NCI-H524 treated with DMSO at 0.1 percent for 48 hours (cell line): ENCODE measurements around the gene SMIM23.

Source experiments
- DNase-seq: peaks from one replicate; lab custom pipeline; 2025; lab: John Stamatoyannopoulos, UW

Gene SMIM23

DNA sequence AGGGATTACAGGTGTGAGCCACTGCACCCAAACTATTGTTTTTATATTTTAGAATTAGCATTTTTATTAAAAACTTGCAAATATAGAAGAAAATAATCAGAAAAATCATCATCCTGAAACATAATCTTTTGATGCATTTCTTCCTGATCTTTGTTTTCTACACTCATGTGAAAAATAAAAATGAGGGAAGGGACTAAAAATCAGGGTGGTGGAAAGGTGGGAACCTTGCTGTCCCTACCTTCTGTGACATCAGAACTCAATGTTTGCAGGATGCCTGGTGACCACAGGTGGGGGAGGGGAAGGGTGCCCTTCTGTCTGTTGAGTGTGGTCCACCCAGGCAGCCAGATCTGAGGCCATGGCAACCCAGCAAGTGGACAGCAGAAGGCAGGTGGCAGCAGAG is at the start of gene SMIM23:
SMIM23 (plus strand) TSS at position 301 of the 400 bp plus-strand sequence; CDS start at position 356, 55 bp downstream.
- no peak for DNase-seq

DNA sequence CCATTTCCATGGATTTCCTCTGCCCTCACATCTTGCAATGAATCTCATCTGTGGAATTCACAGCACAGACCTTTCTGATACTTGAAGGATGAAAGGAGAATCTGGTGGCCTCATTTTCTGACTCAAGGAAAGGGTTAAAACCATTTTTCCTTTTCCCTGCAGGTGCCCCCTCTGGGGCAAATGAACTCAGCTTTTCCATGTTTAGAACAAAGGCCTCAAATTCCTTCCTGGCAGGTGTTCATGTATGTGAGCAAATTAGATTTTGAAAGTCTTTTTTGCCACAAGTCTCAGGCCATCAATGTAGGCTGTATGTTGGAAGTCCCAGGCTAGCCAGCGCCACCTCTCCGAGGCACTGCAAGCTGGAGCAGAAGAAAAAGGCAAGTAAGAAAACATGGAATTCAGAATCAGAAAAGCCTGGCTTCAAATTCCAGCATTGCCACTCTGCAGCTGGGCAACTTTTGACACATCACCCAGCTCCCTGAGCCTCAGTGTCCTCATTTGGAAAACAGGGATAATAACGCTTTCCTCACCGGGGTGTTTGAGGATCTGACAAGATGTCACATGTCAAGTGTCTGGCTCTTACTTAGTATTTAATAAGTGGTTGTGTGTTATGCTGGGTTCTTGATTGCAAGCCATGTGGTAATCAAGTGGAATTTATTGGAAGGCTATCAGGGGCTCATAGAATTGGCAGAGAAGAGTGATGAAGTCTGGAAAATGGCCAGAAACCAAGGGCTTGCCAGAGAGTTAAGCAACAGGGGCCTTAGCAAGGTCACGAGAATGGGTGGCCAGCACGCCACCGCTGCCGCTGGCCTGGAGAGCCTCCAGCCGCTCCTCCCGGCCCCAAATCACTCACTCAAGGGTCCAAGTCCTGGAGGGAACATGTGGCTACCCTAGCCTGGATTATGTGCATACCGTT is 48.4 kb upstream of the SMIM23 start:
- no peak for DNase-seq

DNA sequence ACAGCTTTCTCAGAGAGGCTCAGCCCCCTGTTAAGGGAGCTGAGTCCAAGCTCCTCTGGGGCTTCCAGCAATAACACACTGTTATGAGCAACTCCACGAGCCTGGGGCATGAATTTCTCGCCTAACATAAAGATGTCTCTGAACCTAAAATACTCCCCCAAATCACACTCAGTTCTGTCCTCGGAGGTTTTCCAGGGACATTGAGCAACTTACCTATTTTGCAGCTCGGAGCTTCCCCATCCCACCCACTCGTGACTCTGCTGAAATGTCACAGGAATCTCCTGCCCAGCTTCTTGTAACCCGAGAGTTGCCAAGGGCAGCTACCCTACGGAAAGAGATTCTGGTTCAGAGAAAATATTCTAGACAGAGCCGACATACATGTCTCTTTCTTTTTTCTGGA is 47.1 kb upstream of the SMIM23 start:
- no peak for DNase-seq

DNA sequence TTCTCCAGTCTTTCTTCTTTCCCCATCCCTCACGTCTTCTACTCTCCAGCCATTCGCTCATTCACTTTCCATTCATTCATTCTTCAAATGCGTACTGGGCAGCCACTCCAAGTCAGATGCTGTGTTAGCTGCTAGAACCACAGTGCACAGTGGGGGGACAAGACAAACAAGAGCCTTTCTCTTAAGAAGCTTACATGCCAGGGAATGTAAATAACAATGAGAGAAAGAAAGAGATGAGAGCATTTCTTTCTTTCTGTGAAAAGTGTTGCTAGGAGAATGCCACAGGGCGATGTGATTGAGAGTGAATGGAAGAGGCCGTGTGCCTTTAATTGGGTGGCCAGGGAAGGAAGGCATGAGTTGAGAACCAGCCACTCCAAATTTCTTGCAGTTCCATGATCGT is 46.3 kb upstream of the SMIM23 start:
- DNase-seq, result no peak

DNA sequence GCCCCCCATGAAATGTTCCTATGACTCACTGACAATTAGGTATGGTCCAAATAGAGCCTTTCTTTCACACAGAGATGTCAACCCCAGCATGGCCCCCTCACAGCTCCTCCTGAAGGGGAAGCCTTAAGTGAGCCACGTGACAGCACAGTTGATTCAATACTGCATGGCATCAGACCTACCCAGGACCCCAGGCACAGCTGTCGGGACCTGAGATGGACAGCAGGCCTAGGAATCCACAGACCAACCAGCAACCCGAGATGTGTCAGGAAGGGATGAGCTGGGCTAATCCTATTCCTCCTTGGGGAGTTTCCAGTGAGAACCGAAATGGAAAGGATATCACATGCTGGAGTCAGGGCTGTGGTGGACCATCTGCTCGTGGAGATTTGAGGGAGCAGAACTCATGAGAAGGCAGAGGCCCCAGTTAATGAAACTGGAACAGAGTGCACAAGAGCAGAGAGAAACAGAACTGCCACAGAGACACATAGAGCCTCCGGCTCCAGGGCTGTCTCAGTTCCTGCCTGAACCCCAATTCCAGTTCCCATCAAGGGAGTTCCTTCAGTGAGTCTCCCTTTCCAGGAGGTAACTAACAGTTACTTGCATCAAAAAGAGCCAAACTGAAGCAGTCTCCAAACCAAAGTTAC is 42.1 kb upstream of the SMIM23 start:
- peak; percentile 39 for DNase-seq

DNA sequence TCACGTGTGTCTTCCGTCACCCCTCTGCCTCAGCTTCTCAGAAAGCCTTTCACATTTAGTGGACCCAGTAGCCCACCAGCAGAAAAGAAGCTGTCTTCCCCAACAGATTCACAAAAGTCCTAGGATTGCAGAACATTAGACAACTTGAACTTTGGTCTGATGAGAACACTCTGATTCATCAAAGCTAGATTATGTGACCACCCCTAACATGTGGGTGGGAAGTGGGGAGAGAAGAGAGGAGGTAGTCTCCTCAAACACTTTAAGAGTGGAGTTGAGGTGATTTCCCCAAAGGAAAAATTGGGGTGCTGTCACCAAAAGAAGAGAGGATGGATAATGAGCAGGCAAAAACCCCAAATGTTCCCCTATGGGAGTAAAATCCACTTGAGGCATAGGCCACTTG is 41.4 kb upstream of the SMIM23 start:
- DNase-seq, result no peak

DNA sequence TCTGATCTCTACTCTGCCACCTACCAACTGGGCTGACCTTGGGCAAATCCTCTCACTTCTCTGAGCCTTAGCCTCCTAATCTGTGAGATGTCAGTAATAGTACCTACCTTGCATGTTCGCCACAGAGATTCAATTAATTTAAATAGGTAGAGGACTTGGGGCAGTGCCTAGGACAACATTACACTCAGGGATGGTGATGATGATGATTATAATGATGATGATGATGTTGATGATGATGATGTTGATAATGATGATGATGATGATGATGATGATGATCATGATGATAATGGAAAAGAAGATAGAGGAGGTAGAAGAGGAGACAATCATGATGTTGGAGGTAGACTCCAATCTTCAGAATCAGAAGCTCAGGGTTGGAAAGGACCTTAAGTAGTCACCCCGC is 40.7 kb upstream of the SMIM23 start:
- DNase-seq, result no peak

DNA sequence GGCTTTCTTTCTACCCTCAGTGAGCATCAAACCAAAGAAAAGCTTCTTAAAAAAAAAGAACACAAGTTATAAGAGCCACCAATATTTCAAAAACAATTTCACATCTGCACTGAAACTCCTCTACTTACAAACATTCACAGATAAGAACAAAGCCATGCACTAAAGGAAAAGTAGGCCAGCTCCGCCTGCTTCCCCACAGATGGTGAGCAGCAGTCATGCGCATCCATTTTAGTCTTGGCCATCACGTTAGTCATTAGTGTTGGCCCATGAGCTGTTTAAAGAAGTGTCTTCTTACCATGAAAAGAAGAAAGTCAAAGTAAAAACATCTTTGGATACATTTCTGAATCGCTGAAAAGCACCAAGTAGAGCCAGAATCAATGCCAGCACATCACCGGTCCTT is 40.0 kb upstream of the SMIM23 start:
- no peak for DNase-seq

DNA sequence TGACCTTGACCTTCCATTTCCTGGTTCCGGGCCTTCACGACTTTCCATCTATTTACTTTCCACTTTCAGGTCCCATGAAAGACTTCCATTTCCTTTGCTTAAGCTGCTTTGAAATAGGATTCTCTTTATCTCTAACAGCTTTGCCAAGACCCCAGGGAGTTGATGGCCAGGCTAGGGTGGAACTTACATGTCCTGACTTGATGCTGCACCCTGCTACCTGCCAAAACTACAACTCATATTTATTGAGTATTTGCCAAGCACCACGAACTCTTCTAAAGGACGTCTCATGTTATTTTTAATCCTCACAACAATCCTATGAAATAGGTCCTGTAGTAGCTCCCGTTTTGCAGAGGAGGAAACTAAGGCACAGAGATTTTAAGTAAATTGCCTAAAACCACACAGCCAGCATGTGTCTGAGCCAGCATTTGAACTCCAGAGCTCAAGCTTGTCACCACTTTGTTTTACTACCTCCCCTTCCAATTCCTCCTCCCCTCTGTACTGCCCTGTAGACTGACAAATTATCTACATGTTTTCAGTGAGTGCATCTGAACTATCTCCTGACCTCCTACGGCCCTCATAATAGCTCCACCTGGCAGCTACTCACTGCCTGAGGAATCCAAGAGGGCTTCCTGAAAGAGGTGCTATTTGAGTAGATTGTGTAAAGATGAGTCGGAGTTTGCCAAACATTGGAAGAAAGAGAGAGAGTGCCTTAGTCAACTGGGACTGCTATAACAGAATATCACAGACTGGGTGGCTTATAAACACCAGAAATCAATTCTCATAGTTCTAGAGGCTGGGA is 38.4 kb upstream of the SMIM23 start:
- no peak for DNase-seq

DNA sequence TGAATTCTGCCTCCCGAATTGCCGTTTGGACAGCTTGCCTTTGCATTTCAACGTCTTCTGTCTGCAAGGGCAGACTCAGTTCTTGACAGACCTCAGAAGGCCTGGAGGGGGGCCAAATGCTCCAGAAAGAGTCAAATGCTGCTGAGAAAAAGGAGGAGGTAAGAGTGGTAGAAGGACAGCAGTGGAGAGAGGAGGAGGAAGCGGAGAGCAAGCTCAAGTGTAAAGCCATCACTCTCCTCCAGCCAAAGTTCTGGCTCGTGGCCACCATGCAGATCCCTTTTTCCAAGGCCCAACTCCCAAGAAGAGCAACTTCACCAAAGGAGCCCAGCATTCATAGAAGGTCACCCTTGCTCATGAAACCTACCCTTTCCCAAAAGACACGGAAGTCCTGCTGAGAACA is 36.9 kb upstream of the SMIM23 start:
- no peak for DNase-seq

DNA sequence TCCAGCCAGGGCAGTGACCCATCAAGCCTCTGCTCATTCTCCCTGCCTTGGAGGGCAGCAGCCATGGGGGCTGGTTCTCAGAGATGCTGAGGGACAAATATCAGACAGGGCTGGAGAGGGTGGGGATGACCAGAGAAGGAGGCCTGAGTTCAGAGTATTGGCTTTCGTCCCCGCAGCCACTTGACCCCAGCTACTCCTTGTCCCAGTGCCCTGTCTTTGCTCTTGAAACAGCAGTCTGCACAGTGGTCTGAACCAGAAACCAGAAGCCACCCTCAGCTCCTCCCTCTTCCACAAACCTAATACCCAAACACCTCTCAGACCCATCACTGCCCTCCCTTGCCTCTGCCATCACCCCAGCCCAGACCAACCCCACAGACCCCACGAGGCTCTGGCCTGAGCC is 36.3 kb upstream of the SMIM23 start:
- DNase-seq, result no peak

DNA sequence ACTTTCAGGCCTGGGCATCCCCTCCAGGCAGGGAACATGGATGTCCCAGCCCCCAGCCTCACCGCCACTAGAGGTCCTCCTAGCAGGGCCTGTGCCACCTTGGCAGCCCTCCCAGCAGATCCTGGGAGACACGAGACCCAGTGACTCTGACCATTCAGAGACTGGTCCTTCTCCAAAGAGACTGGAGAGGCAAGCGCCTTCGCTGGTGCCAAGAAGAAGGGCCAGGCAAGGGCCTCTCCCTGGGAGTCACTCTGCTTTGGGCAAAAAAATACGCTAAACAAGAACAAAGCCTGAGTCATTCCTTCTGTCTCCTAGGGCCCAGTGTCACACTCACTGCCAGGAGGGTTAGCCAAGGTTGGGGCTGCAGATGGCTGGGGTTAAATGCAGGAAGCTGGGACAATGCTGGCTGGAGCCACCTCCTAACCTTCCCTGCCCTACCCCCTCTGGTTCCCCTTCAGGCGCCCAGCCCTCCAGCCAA is 35.3 kb upstream of the SMIM23 start:
- no peak for DNase-seq

DNA sequence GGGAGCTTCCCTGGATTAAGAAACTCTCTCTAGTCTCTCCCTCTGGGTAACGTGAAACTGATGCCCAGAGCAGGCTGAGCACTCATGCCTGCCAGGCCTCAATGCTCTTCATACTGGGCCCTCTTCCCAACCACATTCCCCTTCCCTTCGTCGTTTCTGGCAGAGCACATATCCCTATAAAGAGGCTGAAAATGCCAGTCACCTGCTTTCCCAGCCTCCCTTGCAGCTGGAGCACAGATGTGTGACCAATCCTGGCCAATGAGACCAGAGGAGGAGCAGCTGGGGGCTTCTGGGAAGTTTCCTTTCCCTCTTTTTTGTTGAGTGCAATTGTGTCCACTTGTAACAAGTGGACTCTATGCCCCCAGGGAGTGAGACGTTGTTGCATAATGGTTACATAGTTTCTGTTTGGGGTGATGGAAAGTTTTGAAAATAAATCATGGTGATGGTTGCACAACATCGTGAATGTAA is 30.2 kb upstream of the SMIM23 start:
- no peak for DNase-seq

DNA sequence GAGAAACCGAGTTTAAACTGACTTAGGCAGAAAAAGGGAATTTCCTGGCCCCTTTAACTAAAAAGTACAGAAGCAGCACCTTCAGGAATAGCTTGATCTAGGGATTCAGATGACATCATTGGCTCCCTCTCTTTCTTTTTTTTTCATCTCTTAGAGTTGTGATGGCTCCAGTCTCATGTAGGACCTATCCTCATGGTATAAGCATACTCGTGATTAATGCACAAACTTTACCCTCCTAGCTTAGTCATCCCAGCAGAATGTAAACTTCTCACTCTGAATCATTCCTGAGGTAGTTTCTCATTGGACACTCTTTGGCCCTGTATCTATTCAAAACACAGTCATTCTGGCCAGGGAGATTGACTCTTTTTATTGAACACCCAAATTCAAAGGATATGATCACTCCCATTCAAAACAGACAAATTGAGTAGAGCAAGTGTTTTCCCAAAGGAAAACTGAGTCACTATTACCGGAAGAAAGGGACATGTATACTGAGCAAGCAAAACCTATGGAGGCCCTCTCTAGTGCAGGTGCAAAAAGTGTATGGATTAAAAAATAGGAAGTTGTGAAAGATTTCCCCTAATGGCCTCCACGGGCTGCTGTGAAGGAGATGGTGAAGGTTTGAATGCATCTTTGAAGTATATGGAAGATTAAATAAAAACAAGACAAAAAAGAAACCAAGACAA is 27.6 kb upstream of the SMIM23 start:
- DNase-seq, result no peak

DNA sequence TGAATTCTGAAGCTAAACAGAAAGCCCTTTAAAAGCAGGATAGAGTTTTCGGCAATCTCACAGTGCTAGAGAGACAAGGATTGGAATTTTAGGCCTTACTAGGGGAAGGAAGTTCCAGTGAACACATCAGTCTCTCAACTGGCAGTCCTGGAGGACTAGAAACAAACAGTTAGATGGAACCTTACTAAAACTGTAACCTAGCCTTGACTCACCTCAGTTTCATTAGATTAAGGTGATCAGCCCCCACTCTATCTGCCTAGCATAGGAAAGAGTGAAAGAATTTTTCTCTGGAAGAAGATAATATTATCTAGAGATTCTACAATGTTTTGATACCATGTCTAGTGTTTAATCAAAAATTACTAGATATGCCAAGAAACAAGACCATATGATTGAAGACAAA is 25.8 kb upstream of the SMIM23 start:
- DNase-seq, result no peak

DNA sequence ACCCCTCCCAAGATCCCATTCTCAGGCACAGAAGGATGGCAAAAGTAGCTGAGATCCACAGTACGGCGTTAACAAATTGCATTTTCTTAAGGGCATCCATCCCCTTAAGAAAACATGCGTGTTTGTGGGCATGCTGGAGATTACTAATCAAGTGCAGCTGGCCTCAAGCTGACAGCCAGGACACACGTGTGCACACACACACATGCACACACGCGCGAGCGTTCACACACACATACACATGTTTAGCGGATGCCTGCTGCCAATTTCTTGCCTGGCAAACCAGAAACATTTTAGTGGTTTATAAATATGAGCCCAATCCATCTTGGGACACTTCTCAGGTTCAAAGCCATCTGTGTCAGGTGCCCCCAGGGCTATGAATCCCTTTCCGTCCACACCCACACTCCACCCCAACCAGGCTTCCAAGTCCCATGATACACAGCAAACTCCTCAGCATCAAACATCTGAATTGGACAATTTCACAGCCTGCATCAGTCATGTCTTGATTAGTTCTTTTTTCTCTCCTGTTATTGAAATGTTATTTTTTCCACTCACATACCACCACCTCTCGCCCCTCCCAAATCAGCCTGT is 23.5 kb upstream of the SMIM23 start:
- DNase-seq, result no peak

DNA sequence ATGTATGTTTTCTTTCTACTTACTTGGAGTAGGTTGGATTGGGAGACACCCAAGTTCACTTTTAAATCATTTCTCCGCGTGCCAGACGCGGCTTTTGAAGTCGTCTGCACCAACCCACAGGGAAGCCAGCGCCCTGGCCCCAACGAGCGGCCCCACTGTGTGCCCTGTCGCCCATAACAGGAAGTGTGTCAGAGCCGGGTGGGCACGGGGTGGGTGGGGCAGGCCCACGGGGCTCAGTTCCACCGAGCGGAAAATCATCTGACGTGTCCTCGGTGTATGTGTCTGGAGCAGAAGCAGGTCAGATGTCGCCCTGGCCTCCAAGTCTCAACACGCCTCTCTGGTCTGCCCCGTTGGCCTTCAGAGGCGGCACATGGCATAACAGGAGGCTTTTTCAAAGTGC is 22.7 kb upstream of the SMIM23 start:
- DNase-seq, result no peak

DNA sequence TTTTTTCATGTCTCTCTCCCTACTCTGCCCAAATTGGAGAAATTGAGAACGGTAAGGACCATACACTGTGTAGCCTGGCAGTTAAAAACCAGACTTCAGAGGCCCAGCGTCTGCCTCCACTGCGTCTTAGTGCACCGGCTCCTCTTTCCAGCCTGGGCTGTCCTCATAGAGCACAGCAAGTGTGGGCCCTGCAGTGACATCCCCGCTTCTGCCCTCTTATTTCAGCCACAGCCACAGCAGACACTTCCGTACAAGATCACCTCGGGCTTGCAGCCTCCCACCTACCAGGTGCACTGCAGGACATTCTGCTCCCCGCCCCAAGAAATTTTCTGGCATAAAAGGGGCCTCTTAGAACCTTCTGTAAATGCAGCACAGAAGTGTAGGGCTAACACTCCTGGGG is 21.4 kb upstream of the SMIM23 start:
- DNase-seq, result no peak

DNA sequence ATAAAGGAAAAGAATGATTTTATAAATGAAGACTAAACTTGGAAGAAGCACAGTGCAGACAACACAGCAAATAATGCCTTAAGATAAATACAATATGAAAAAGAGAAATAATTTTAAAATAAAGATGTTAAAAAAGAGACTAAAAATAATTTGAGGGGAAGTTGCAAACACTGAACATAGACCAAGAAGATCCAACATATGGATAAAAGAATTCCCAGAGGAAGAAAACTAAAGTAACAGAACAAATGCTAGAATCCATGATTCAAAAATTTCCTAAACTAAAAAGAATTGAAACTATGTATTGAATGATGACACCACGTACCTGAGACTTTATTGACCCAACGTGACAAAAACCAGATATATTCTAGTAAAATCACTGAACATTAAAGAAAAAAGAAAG is 18.7 kb upstream of the SMIM23 start:
- no peak for DNase-seq

DNA sequence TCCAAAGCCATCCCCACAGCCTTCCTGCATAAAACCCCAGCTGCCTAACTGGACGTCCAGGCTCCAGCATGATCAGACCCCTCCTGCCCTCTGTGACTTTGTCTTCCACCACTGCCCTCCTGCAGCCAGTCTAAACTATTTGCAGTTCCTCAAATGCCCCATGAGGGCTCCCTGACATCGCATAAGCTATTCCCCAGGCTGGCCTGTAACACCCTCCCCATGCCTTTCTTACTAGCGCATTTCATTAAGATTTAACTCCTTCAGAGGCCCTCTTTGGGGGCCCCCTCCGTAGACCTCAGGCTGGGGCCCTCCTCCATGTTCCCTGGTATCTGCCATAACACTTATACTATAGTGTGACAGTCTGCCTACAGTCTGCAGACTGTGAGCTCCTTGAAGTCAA is 15.5 kb upstream of the SMIM23 start:
- DNase-seq, result no peak

DNA sequence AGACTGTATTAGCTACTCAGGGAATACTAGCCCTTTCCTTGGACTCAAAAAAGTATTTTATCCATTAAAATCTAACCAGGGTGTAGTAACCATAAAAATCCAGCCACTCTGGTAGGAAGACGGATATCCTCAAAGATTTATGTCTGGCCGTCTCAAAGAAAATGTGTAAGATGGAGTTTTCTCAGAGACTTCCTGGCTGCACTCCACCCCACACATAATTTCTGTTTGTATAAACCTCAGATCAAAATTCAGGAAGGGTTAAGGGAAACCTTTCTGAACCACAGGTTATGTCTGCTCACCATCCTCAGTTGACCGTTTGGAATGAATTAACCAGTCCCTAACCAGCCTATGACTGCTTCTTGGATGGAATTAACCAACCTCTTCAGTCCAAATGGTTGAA is 13.8 kb upstream of the SMIM23 start:
- no peak for DNase-seq

DNA sequence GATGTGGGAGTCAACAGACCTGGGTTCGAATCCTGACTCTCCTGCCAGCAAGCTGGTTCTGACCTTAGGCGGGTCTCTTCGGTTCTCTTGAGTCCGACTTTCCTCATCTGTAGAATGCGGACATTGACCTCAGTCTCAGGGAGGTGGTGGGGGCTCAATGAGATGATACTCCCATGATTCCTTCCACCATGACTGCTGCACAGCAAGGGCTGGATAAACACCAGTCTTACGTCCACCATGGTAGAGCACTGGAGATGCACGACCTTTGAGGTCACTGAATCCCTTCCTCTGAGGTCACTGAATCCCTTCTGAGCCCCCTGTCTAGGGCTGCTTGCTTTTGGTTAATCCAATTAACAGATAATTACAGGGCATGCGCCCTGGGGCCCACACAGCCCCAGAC is 12.5 kb upstream of the SMIM23 start:
- DNase-seq, result no peak
